Measurements from ENCODE around the gene LST1. TPM values are rescaled to one million over a fixed set of nuclear protein-coding genes. Genes with fewer than 3 reads are reported as not detected.

LST1 gene
- total and polyA plus RNA-seq, 4 donors: 10.4 to 24.6 (median 13.4) TPM

- Histone ChIP-seq H3K4me3 (ENCODE audit: low read depth in 1 of 3, low read length in 3 of 3) (peak within 1 kb of the TSS; percentile 74 to 80 (median 78)), H3K27me3 (ENCODE audit: control insufficient read depth in 4 of 4, insufficient read depth in 4 of 4, low read length in 3 of 4) (no peaks in the 10 kb centered on the region), H3K9me3 (ENCODE audit: control insufficient read depth in 4 of 4, low read length in 3 of 4) (no peaks in the 10 kb centered on the region), H3K27ac (ENCODE audit: low read depth in 1 of 2, low read length in 2 of 2) (peak within 1 kb of the TSS; percentile 63 to 73), H3K4me1 (ENCODE audit: control insufficient read depth in 4 of 4, insufficient read depth in 4 of 4, low read length in 3 of 4) (peaks cover 0 to 16% (median 6%) of the 10 kb centered on the region in 4 donors), H3K36me3 (ENCODE audit: control insufficient read depth in 4 of 4, insufficient read depth in 3 of 4, low read depth in 1 of 4, low read length in 3 of 4) (no peaks in the 10 kb centered on the region), H3K9ac (ENCODE audit: low read depth in 1 of 2, low read length in 2 of 2) (peak within 1 kb of the TSS; percentile 64 to 83)
- no peak for TF ChIP-seq RXRA (IDR thresholded peaks at IDR 0.05)
- DNase-seq (ENCODE audit: low spot score): no peak
- WGBS: 59% methylated on average over 3 of the region's 3 CpGs
Observed at GRCh38 chr6:31582230-31582643, 3.8 kb upstream of the LST1 start, which contains the start of gene LTB. Gene LTB, minus strand, starts transcription at chr6:31582424. Its CDS starts 7 bp downstream, at chr6:31582417.

GRCh38 chr6:31585491-31585890 lies 586 bp upstream of the LST1 start:
- H3K9ac ChIP-seq (ENCODE audit: low read depth in 1 of 2, low read length in 2 of 2): no peak overlapping the region
- H3K4me3 ChIP-seq (ENCODE audit: low read depth in 1 of 3, low read length in 3 of 3): no peak overlapping the region
- TF ChIP-seq CTCF (IDR thresholded peaks at IDR 0.05; ENCODE audit: low read depth, low read length, missing input control) (peak; percentile 11), FOXA1 (IDR thresholded peaks at IDR 0.05) (no peak)
- DNase-seq (ENCODE audit: low spot score): no peak
- 63% methylated on average over 2 of the region's 2 CpGs for WGBS
- no peaks in the 10 kb centered on the region for H3K9me3 ChIP-seq (ENCODE audit: control insufficient read depth in 4 of 4, low read length in 3 of 4)
- peaks cover 0 to 12% (median 6%) of the 10 kb centered on the region in 4 donors for H3K4me1 ChIP-seq (ENCODE audit: control insufficient read depth in 4 of 4, insufficient read depth in 4 of 4, low read length in 3 of 4)
- H3K36me3 ChIP-seq (ENCODE audit: control insufficient read depth in 4 of 4, insufficient read depth in 3 of 4, low read depth in 1 of 4, low read length in 3 of 4): no peaks in the 10 kb centered on the region
- H3K27me3 ChIP-seq (ENCODE audit: control insufficient read depth in 4 of 4, insufficient read depth in 4 of 4, low read length in 3 of 4): no peaks in the 10 kb centered on the region
- peak overlapping the region in 1 of 2 donors; percentile 48 for H3K27ac ChIP-seq (ENCODE audit: low read depth in 1 of 2, low read length in 2 of 2)

- H3K9me3 ChIP-seq (ENCODE audit: control insufficient read depth in 4 of 4, low read length in 3 of 4): no peaks in the 10 kb centered on the region
- DNase-seq (ENCODE audit: low spot score): no peak
- peak overlapping the region in 1 of 2 donors; percentile 23 for H3K9ac ChIP-seq (ENCODE audit: low read depth in 1 of 2, low read length in 2 of 2)
- peaks cover 0 to 6% (median 2%) of the 10 kb centered on the region in 4 donors for H3K4me1 ChIP-seq (ENCODE audit: control insufficient read depth in 4 of 4, insufficient read depth in 4 of 4, low read length in 3 of 4)
- TF ChIP-seq TAF1 (conservative IDR thresholded peaks at IDR 0.05): no peak
- TF ChIP-seq RXRA (IDR thresholded peaks at IDR 0.05): no peak
- no peak for TF ChIP-seq MAX (IDR thresholded peaks at IDR 0.05)
- no peak for TF ChIP-seq FOXA1 (IDR thresholded peaks at IDR 0.05)
- TF ChIP-seq RAD21 (IDR thresholded peaks at IDR 0.05): no peak
- 57% methylated on average over 9 of the region's 9 CpGs for WGBS
- H3K27ac ChIP-seq (ENCODE audit: low read depth in 1 of 2, low read length in 2 of 2): peak overlapping the region; percentile 48 to 54
- H3K4me3 ChIP-seq (ENCODE audit: low read depth in 1 of 3, low read length in 3 of 3): peak overlapping the region in 1 of 3 donors; percentile 2
- H3K27me3 ChIP-seq (ENCODE audit: control insufficient read depth in 4 of 4, insufficient read depth in 4 of 4, low read length in 3 of 4): no peaks in the 10 kb centered on the region
- no peaks in the 10 kb centered on the region for H3K36me3 ChIP-seq (ENCODE audit: control insufficient read depth in 4 of 4, insufficient read depth in 3 of 4, low read depth in 1 of 4, low read length in 3 of 4)
Observed at GRCh38 chr6:31586599-31587281, 663 bp downstream of the LST1 start.

- Histone ChIP-seq H3K27me3 (ENCODE audit: control insufficient read depth in 4 of 4, insufficient read depth in 4 of 4, low read length in 3 of 4) (no peaks in the 10 kb centered on the region), H3K36me3 (ENCODE audit: control insufficient read depth in 4 of 4, insufficient read depth in 3 of 4, low read depth in 1 of 4, low read length in 3 of 4) (no peaks in the 10 kb centered on the region), H3K4me1 (ENCODE audit: control insufficient read depth in 4 of 4, insufficient read depth in 4 of 4, low read length in 3 of 4) (peaks cover 0 to 3% (median 0%) of the 10 kb centered on the region in 4 donors), H3K9ac (ENCODE audit: low read depth in 1 of 2, low read length in 2 of 2) (no peak overlapping the region), H3K27ac (ENCODE audit: low read depth in 1 of 2, low read length in 2 of 2) (no peak overlapping the region), H3K9me3 (ENCODE audit: control insufficient read depth in 4 of 4, low read length in 3 of 4) (no peaks in the 10 kb centered on the region), H3K4me3 (ENCODE audit: low read depth in 1 of 3, low read length in 3 of 3) (no peak overlapping the region)
- DNase-seq (ENCODE audit: low spot score): no peak
- WGBS: 76% methylated on average over 12 of the region's 12 CpGs
- no peak for TF ChIP-seq GABPA (IDR thresholded peaks at IDR 0.05 in 1 of 2, conservative IDR thresholded peaks at IDR 0.05 in 1 of 2)
- no peak for TF ChIP-seq EGR1 (IDR thresholded peaks at IDR 0.05; ENCODE audit: low read depth in 2 of 2)
- no peak for TF ChIP-seq MAX (IDR thresholded peaks at IDR 0.05)
- no peak for TF ChIP-seq RAD21 (IDR thresholded peaks at IDR 0.05)
- TF ChIP-seq ATF3 (IDR thresholded peaks at IDR 0.05): no peak
- TF ChIP-seq NR2F2 (IDR thresholded peaks at IDR 0.05): no peak
- no peak for TF ChIP-seq REST (IDR thresholded peaks at IDR 0.05)
- no peak for TF ChIP-seq FOXA2 (IDR thresholded peaks at IDR 0.05)
- TF ChIP-seq TAF1 (conservative IDR thresholded peaks at IDR 0.05): no peak
- TF ChIP-seq YY1 (IDR thresholded peaks at IDR 0.05): no peak
- TF ChIP-seq HNF4G (IDR thresholded peaks at IDR 0.05): no peak
Observed at GRCh38 chr6:31587791-31588777, 2.0 kb downstream of the LST1 start.
